GM21447 (cell line): ENCODE results near the gene FDX2.
"Not testable (repeated sequence)": the region's sequence is repeated elsewhere in the genome, so short reads cannot be mapped to it uniquely, and the experiment has no call there.

Source experiments
- ATAC-seq: cut with Tn5 transposase; IDR thresholded peaks from one replicate; pipeline ENCODE4 v1.9.1; 2021; ENCODE audit not compliant: unreplicated experiment

Gene FDX2

DNA sequence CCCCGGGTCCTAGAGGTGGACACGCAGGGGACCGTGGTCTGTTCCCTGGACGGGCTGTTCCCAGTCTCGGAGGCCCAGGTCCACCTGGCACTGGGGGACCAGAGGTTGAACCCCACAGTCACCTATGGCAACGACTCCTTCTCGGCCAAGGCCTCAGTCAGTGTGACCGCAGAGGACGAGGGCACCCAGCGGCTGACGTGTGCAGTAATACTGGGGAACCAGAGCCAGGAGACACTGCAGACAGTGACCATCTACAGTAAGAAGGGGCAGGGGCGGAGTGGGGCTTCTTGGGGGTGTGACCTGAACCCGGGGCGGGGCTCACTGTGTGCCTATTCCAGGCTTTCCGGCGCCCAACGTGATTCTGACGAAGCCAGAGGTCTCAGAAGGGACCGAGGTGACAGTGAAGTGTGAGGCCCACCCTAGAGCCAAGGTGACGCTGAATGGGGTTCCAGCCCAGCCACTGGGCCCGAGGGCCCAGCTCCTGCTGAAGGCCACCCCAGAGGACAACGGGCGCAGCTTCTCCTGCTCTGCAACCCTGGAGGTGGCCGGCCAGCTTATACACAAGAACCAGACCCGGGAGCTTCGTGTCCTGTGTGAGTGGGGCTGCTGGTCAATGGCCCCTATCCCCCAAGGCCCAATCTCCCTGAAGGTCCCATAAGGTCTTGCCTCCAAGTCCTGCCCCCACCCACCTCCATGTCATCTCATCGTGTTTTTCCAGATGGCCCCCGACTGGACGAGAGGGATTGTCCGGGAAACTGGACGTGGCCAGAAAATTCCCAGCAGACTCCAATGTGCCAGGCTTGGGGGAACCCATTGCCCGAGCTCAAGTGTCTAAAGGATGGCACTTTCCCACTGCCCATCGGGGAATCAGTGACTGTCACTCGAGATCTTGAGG is 31.5 kb downstream of the FDX2 start:
- ATAC-seq, result no peak

DNA sequence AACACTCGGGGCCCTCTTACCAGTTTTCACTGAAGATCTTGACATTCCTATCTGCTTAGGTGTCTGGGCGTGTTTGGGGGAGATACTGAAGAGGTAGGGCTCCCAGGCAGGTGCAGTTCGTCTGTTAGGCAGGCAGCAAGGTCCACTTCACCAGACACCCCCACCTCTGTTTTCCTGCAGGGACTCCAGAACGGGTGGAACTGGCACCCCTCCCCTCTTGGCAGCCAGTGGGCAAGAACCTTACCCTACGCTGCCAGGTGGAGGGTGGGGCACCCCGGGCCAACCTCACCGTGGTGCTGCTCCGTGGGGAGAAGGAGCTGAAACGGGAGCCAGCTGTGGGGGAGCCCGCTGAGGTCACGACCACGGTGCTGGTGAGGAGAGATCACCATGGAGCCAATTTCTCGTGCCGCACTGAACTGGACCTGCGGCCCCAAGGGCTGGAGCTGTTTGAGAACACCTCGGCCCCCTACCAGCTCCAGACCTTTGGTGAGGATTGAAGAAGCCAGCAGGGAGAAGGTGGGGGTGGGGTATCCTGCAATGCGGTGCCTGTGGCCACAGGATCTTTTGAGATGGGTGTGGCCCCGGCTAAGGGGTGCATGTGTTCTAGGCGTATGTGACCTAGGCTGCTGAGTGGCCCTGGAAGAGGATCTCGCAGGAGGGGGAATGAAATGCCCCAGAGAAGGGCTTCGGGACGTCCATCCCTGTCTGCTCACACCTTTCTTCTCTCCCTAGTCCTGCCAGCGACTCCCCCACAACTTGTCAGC is 32.3 kb downstream of the FDX2 start:
- no peak for ATAC-seq

DNA sequence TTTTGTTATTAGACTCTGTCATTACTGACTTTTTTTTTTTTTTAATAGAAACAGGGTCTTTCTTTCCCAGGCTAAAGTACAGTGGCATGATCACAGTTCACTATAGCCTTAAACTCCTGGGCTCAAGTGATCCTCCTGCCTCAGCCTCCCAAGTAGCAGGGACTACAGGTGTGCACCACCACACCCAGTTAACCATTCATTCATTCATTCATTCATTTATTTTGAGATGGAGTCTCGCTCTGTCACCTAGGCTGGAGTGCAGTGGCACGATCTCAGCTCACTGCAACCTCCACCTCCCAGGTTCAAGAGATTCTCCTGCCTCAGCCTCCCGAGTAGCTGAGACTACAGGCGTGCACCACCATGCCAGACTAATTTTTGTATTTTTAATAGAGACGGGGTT is 33.8 kb downstream of the FDX2 start:
- not testable (repeated sequence) for ATAC-seq

DNA sequence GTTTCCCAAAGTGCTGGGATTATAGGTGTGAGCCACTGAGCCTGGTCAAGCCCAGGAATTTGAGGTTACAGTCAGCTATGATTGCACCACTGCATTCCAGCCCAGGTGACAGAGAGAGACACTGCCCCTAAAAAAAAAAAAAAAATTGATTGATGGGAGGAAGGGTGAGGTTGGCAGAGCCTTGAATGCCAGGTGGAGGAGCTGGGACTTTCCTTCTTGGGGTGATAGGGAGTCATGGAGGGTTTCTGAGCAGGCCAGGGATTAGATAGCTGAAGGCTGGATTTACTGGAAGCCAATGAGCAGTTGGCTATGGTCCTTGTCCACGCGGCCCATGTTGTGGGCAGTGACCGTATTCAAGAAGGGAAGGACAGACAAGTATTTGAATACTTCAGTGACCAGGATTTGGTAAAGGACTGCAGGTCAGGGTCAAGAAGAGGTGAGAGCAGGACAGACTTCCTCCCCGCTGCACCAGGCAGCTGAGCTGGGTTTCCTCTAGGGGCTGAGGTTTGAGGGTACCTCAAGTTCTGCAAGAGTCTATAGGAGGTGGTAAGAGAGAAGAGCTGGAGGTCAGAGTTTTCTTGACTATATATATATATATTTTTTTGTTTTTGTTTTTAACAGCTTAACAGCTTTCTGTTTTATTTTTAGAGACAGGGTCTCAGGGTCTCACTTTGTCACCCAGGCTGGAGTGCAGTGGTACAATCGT is 35.9 kb downstream of the FDX2 start:
- no peak for ATAC-seq

DNA sequence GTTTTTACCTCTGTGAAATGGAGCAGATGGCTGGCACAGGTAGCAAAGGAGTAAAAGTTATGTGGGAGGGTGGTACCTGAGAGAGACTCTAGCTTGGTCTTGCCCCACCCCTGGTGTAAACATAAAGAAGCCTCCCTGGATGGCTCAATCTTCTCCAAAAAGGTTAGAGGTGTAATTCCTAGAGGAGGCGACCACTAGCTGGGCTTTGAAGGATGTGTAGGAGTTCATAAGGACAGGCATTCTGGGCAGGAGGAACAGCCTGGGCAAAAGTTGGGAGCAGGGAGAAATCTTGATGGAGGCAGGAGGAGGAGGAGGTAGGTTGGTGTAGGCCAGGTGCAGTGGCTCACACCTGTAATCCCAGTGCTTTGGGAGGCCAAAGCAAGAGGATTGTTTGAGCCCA is 36.9 kb downstream of the FDX2 start:
- ATAC-seq, result no peak

DNA sequence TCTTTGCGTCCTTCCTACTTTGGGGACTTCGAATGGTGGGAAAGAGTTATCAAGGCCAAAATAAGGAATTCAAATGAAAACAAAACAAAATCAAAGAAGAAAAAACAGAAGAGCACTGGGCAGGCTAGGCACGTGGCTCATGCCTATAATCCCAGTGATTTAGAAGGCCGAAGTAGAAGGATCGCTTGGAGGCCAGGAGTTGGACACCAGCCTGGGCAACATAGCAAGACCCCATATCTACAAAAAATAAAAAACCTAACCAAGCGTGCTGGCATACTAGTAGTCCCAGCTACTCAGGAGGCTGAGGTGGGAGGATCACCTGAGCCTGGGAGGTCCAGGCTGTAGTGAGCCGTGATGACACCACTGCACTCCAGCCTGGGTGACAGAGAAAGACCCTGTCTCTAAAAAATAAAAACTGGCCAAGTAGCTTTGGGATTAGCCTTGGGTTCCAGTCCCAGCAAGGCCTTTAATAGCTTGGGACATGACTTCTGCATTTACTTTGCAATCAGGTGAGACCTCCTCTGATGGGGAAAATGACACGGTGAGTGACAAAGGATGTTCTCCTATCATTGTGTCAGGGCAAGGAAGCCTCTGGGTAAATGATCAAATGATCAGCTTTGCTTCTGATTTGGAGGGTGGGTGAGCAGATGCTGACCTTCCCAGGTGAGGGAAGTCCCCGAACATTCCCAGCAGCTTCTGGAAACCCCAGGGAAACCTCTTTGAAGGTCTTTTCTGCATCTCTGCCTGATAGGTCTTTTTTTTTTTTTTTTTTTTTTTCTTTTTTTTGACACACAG is 37.8 kb downstream of the FDX2 start:
- no peak for ATAC-seq

DNA sequence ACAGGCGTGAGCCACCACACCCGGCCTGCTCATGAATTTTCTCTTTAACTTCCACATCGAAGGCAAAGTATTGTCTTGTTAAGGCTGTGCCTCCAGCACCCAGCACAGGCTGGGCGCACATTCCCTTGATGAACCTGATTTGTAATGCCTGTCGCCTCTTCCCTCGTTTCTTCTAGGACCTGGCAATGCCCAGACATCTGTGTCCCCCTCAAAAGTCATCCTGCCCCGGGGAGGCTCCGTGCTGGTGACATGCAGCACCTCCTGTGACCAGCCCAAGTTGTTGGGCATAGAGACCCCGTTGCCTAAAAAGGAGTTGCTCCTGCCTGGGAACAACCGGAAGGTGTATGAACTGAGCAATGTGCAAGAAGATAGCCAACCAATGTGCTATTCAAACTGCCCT is 41.2 kb downstream of the FDX2 start:
- no peak for ATAC-seq

DNA sequence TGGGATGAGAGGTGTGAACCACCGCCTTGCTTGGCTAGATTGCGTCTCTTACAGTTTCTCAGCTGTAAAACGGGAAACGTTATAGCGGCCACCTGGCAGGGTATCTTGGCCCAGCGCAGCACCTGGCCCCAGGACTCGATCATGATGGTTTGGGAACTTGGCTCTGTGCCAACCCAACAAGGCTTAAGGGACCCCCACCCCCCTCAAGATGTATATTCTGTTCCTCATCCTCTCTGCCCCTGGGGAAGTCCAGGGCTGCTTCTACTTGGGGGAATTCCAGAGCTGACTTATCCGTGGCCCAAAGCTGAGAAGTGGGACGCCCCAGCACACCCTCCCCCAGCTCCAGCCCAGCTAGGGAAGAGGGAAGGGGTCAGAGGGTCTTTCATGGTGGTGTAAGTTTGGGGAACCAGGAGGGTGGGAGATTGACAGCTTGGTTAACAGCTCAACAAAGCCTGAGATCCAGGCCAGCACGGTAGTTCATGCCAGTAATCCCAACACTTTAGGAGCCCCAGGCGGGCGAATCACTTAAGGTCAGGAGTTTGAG is 44.2 kb downstream of the FDX2 start:
- peak; percentile 25 for ATAC-seq

DNA sequence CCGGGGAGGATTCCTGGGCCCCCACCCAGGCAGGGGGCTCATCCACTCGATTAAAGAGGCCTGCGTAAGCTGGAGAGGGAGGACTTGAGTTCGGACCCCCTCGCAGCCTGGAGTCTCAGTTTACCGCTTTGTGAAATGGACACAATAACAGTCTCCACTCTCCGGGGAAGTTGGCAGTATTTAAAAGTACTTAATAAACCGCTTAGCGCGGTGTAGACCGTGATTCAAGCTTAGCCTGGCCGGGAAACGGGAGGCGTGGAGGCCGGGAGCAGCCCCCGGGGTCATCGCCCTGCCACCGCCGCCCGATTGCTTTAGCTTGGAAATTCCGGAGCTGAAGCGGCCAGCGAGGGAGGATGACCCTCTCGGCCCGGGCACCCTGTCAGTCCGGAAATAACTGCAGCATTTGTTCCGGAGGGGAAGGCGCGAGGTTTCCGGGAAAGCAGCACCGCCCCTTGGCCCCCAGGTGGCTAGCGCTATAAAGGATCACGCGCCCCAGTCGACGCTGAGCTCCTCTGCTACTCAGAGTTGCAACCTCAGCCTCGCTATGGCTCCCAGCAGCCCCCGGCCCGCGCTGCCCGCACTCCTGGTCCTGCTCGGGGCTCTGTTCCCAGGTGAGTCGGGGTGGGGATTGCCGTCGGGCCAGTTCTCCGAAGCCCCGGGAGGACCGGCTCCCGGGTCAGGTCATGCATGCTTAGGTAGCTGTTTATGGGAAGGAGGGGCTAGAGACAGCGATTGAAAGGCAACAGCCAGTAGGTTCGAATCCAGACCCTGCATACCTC is 45.0 kb downstream of the FDX2 start, which contains the start of gene ICAM1:
ICAM1 (plus strand) TSS at position 505 of the 779 bp plus-strand sequence; CDS start at position 545, 40 bp downstream.
- ATAC-seq, result peak; percentile 56

DNA sequence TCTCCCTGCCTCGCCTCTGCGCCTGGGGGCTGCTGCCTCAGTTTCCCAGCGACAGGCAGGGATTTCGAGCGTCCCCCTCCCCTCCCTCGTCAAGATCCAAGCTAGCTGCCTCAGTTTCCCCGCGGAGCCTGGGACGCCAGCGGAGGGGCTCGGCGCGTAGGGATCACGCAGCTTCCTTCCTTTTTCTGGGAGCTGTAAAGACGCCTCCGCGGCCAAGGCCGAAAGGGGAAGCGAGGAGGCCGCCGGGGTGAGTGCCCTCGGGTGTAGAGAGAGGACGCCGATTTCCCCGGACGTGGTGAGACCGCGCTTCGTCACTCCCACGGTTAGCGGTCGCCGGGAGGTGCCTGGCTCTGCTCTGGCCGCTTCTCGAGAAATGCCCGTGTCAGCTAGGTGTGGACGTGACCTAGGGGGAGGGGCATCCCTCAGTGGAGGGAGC is 45.6 kb downstream of the FDX2 start:
- ATAC-seq, result peak; percentile 39

DNA sequence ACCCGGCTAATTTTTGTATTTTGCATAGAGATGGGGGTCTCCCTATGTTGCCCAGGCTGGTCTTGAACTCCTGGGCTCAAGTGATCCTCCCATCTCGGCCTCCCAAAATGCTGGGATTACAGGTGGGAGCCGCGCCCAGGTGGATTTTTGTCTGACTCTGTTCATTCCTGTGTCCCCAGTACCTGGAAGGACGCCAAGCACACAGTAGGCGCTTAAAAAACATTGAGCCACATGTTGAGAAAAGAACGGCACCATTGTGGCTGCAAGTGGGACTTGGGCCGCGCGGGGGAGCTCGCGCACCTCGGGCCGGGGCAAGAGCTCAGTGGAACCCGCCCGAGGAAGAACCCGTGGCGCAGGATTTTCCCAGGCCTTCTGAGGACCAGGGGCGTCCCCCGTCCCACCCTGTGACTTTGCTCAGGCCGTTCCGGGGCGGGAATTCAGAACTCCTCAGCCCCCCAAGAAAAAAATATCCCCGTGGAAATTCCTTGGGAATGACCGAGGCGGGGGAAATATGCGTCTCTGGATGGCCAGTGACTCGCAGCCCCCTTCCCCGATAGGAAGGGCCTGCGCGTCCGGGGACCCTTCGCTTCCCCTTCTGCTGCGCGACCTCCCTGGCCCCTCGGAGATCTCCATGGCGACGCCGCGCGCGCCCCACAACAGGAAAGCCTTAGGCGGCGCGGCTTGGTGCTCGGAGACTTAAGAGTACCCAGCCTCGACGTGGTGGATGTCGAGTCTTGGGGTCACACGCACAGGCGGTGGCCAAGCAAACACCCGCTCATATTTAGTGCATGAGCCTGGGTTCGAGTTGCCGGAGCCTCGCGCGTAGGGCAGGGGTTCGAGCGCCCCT is 46.3 kb downstream of the FDX2 start:
- ATAC-seq, result peak; percentile 32

DNA sequence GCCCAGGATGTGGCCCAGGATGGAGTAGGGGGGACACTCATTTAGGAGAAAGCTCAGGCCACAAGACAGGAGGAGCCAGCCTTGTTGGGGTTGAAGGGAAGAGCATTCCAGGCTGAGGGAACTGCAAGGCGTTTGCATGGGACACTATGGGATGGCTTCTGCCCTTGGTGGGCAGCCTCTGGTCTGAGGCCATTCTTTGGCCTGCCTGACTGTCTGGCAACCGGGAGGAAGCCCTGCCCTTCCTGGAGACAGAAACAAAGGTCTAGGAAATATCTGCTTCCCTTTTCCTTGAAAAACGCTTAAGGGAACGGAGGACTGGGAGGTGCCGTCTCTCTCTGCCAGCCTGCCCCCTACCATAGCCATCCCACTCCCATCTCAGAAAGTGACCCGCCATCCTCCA is 47.7 kb downstream of the FDX2 start:
- no peak for ATAC-seq

DNA sequence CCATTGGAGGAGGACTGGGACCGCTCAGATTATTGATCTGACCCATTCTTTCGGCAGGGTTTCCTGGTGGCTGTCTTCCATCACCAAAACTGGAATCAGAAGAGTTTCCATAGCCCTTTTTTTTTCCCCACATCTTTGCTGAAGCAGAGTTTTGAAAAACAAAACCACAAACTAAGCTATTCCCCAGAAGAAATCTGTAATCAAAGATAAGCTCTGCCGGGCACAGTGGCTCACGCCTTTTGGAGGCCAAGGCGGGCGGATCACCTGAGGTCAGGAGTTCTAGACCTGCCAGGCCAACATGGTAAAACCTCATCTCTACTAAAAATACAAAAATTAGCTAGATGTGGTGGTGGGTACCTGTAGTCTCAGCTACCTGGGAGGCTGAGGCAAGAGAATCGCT is 49.1 kb downstream of the FDX2 start:
- no peak for ATAC-seq

DNA sequence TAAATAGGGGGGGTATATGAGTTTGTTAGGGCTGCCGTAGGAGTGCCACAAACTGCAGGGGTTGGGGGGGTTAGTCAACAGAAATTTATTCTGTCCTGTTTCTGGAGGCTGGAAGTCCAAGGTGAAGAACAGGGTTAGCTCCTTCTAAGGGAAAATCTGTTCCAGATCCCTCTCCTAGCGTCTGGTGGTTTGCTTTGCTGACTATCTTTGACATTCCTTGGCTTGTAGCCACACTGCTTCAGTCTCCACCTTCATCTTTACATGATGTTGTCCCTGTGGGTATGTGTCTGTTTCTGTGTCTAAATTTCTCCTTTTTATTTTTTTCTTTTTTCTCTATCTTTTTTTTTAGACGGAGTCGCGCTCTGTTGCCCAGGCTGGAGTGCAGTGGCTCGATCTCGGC is 53.0 kb downstream of the FDX2 start:
- ATAC-seq, result no peak

DNA sequence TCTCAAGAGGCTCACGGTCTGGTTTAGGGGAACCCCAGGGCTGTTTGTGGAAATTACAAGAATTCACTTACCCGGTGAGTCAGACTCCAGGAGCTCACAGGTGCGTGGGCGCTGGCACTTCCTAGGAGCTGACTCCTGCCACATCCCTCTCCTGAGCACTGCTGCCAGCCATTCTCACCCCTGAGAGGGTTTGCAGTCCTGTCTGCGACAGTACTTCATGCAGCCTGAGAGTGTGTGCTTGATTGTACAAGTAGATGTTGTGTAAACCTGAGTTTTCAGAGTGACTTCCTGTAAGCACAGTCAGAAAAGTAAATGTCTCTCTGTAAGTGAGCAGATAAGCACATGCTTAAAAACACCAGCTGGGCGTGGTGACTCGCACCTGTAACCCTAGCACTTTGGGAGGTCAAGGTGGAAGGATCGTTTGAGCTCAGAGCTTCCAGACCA is 55.7 kb downstream of the FDX2 start:
- ATAC-seq, result no peak
